KMS-11 (cell line): ENCODE results near the gene GPD1.

Source experiments
- H2AFZ ChIP-seq: fragments of 200-600 bp; sonication (generic); 2 replicates; pipeline ENCODE4 v1.6.1; 2016; ENCODE audit warnings: antibody characterized with exemption, mixed run types, low read depth
- H3K27ac ChIP-seq: fragments of 200-600 bp; sonication (generic); 2 replicates; pipeline ENCODE4 v1.6.1; 2016; ENCODE audit warnings: mild to moderate bottlenecking, mixed run types
- H3K27me3 ChIP-seq: fragments of 200-600 bp; sonication (generic); 2 replicates; pipeline ENCODE4 v1.6.1; 2017; ENCODE audit warnings: mild to moderate bottlenecking, low read depth, mixed run types, moderate library complexity; ENCODE audit not compliant: insufficient read depth
- H3K36me3 ChIP-seq: fragments of 200-600 bp; sonication (generic); 2 replicates; pipeline ENCODE4 v1.6.1; 2017; ENCODE audit warnings: mild to moderate bottlenecking, mixed run types; ENCODE audit not compliant: insufficient read depth
- H3K4me1 ChIP-seq: fragments of 200-600 bp; sonication (generic); 2 replicates; pipeline ENCODE4 v1.6.1; 2016; ENCODE audit warnings: mild to moderate bottlenecking, low read depth, mixed run types; ENCODE audit not compliant: poor library complexity, severe bottlenecking
- H3K4me2 ChIP-seq: fragments of 200-600 bp; sonication (generic); 2 replicates; pipeline ENCODE4 v1.7.0; 2016; ENCODE audit warnings: mild to moderate bottlenecking, mixed run types
- H3K4me3 ChIP-seq: fragments of 200-600 bp; sonication (generic); IDR thresholded peaks from 2 replicates; pipeline ENCODE4 v1.6.1; 2017; ENCODE audit warnings: low read depth, low read length, mixed read lengths; ENCODE audit not compliant: insufficient read depth
- H3K79me2 ChIP-seq: fragments of 200-600 bp; sonication (generic); 2 replicates; pipeline ENCODE4 v1.6.1; 2016; ENCODE audit warnings: low read depth, mixed run types; ENCODE audit not compliant: insufficient read depth
- H3K9ac ChIP-seq: fragments of 200-600 bp; sonication (generic); 2 replicates; pipeline ENCODE4 v1.6.1; 2016; ENCODE audit warnings: mild to moderate bottlenecking, mixed run types
- H4K20me1 ChIP-seq: fragments of 200-600 bp; sonication (generic); 2 replicates; pipeline ENCODE4 v1.6.1; 2016; ENCODE audit warnings: mild to moderate bottlenecking, mixed run types; ENCODE audit not compliant: insufficient read depth
- CTCF ChIP-seq: fragments of 200-600 bp; sonication (generic); conservative IDR thresholded peaks from 2 replicates; pipeline ENCODE4 v1.6.1; 2017; ENCODE audit warnings: low read depth, mild to moderate bottlenecking, antibody characterized with exemption, low read length, moderate library complexity, mixed read lengths

Gene GPD1

GRCh38 chr12:50112456-50113218 lies 8.8 kb downstream of the GPD1 start:
- H2AFZ ChIP-seq = peak overlapping the region; percentile 64; the same call in 1 of the 2 replicates
- peaks cover 46% of the 10 kb centered on the region for H3K79me2 ChIP-seq
- no peaks in the 10 kb centered on the region for H3K36me3 ChIP-seq
- H4K20me1 ChIP-seq = no peaks in the 10 kb centered on the region
- no peak for TF ChIP-seq CTCF
- H3K4me2 ChIP-seq = peak overlapping the region; percentile 74
- H3K4me3 ChIP-seq = no peak overlapping the region
- H3K27me3 ChIP-seq = no peaks in the 10 kb centered on the region
- peak overlapping the region; percentile 68; the same call in 1 of the 2 replicates for H3K9ac ChIP-seq
- H3K4me1 ChIP-seq = peaks cover 50% of the 10 kb centered on the region
- H3K27ac ChIP-seq = peak overlapping the region; percentile 74

GRCh38 chr12:50117057-50117622 lies 13.3 kb downstream of the GPD1 start:
- Histone ChIP-seq H3K9ac (no peak overlapping the region), H3K79me2 (peaks cover 46% of the 10 kb centered on the region), H3K4me1 (peaks cover 13% of the 10 kb centered on the region), H3K27ac (no peak overlapping the region), H2AFZ (no peak overlapping the region), H4K20me1 (no peaks in the 10 kb centered on the region), H3K4me3 (no peak overlapping the region), H3K4me2 (no peak overlapping the region), H3K36me3 (no peaks in the 10 kb centered on the region), H3K27me3 (no peaks in the 10 kb centered on the region)
- TF ChIP-seq CTCF = no peak

GRCh38 chr12:50119387-50119786 lies 15.6 kb downstream of the GPD1 start:
- no peak overlapping the region for H3K4me2 ChIP-seq
- H3K36me3 ChIP-seq = no peaks in the 10 kb centered on the region
- H3K4me1 ChIP-seq = peaks cover 3% of the 10 kb centered on the region
- no peaks in the 10 kb centered on the region for H4K20me1 ChIP-seq
- no peak overlapping the region for H3K27ac ChIP-seq
- H3K9ac ChIP-seq = no peak overlapping the region
- H2AFZ ChIP-seq = no peak overlapping the region
- no peaks in the 10 kb centered on the region for H3K27me3 ChIP-seq
- H3K4me3 ChIP-seq = no peak overlapping the region
- H3K79me2 ChIP-seq = peaks cover 27% of the 10 kb centered on the region
- TF ChIP-seq CTCF = no peak

- Histone ChIP-seq H3K4me1 (no peaks in the 10 kb centered on the region), H3K4me2 (no peak overlapping the region), H3K27ac (no peak overlapping the region), H3K9ac (no peak overlapping the region), H2AFZ (no peak overlapping the region), H3K27me3 (no peaks in the 10 kb centered on the region), H3K4me3 (no peak overlapping the region), H3K36me3 (no peaks in the 10 kb centered on the region; the same call in 1 of the 2 replicates), H3K79me2 (peaks cover 18% of the 10 kb centered on the region), H4K20me1 (no peaks in the 10 kb centered on the region)
- no peak for TF ChIP-seq CTCF
These were observed 16.7 kb downstream of the GPD1 start for GRCh38 chr12:50120521-50120920.
